ENCODE data around the gene RPS3. TPM values are rescaled to one million over a fixed set of nuclear protein-coding genes. Genes with fewer than 3 reads are reported as not detected.

RPS3 gene
- total and polyA plus RNA-seq, 2 donors (not counting 3 experiments of a cell fraction or from before 2014, with no cell fraction given), result 2,973 to 3,734 TPM

GRCh38 chr11:75433443-75433842 lies 34.1 kb downstream of the RPS3 start:
- FAIRE-seq (no peak), DNase-seq (ENCODE audit: low read depth, low spot score) (no peak)
- intact Hi-C loops (cut with micrococcal nuclease) (no loop called here), dilution Hi-C loops (cut with MboI; ENCODE audit: extremely low pct_ligation_motif_present, low sequenced_read_pairs) (no loop called here)
- Histone ChIP-seq H3K4me1 (ENCODE audit: control insufficient read depth, extremely low read depth, insufficient read depth, low read length) (peaks cover 5% of the 10 kb centered on the region), H3K79me2 (ENCODE audit: control insufficient read depth, insufficient read depth, low read length) (no peaks in the 10 kb centered on the region), H3K4me2 (ENCODE audit: insufficient read depth, low read length) (no peak overlapping the region), H3K4me3 (replicated peaks in 1 of 3; ENCODE audit: insufficient read depth in 1 of 3, low read depth in 1 of 3, low read length in 3 of 3) (no peak overlapping the region), H3K9ac (replicated peaks; ENCODE audit: extremely low read depth, insufficient read depth, low read length) (no peak overlapping the region), H3K27ac (ENCODE audit: insufficient read depth, low read depth, low read length) (no peak overlapping the region), H3K9me3 (replicated peaks; ENCODE audit: control insufficient read depth, insufficient read depth, low read length) (no peaks in the 10 kb centered on the region), H3K27me3 (ENCODE audit: control insufficient read depth in 2 of 2, insufficient read depth in 2 of 2, low read length in 2 of 2) (peaks cover 26 to 29% of the 10 kb centered on the region in 2 experiments), H3K36me3 (ENCODE audit: control insufficient read depth in 2 of 2, extremely low read depth in 1 of 2, insufficient read depth in 2 of 2, low read length in 2 of 2) (peaks cover 0 to 22% of the 10 kb centered on the region in 2 experiments), H3K9me1 (replicated peaks; ENCODE audit: control insufficient read depth, extremely low read depth, insufficient read depth, low read length) (no peaks in the 10 kb centered on the region), H4K20me1 (replicated peaks; ENCODE audit: control insufficient read depth, extremely low read depth, insufficient read depth, low read length) (no peaks in the 10 kb centered on the region), H2AFZ (ENCODE audit: low read depth, low read length) (no peak overlapping the region)
- CTCF ChIA-PET, result interaction anchor here (1.0 to 2.2 kb wide), 4 partner anchors 11 to 96 kb away, joined by 3 to 10 read pairs (median 4); partner anchors contain the start of gene GDPD5
- POLR2A ChIA-PET, result no interaction called here
- TF ChIP-seq FOS (IDR thresholded peaks at IDR 0.05; ENCODE audit: borderline replicate concordance, insufficient read depth, low read length) (no peak), POLR2A (IDR thresholded peaks at IDR 0.05; ENCODE audit: low read depth, low read length) (no peak), JUN (IDR thresholded peaks at IDR 0.05; ENCODE audit: borderline replicate concordance, insufficient read depth, insufficient read length, low read depth) (no peak), MAX (IDR thresholded peaks at IDR 0.05; ENCODE audit: insufficient read depth, insufficient read length) (no peak), MYC (IDR thresholded peaks at IDR 0.05; ENCODE audit: low read depth, low read length) (no peak), EZH2 (IDR thresholded peaks at IDR 0.05; ENCODE audit: borderline replicate concordance, low read depth, low read length, severe bottlenecking) (no peak), POLR2AphosphoS5 (IDR thresholded peaks at IDR 0.05; ENCODE audit: insufficient read depth, low read depth, low read length) (no peak), CTCF (IDR thresholded peaks at IDR 0.05; ENCODE audit: extremely low read depth in 1 of 2, insufficient read depth in 1 of 2, low read depth in 1 of 2, low read length in 2 of 2) (no peak)
- BruUV-seq (replicated peaks), result no TSS peak

Data from endothelial cell of umbilical vein (primary cell).